HG03060 (cell line): ENCODE results near the gene ZNF862.
"Not testable (repeated sequence)": the region's sequence is repeated elsewhere in the genome, so short reads cannot be mapped to it uniquely, and the experiment has no call there.

ENCODE experiments used
- ATAC-seq: cut with Tn5 transposase; IDR thresholded peaks from one replicate; pipeline ENCODE4 v1.9.1; 2021; ENCODE audit warnings: low read depth, moderate number of reproducible peaks; ENCODE audit not compliant: unreplicated experiment

The ZNF862 gene

DNA sequence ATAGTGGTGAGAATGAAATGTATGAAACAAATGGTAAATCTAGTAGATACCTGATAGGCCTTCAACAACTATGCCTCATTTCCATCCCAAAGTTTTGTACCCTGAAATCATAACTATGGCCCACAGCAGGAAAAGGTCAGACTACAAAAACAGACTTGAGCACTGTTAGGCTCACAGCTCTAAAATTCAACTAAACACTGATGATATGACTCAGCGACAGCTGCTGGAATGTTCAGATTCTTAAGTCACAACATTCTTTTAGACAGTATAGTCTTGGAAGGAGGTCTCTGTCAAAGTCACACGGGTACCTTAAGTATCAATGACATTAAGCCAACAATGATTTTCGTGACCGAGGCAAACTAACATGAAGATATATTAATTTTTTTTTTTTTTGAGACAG lies 74.0 kb downstream of the ZNF862 start:
- not testable (repeated sequence) for ATAC-seq
